GM12865 (cell line): Measurements from ENCODE around the gene ANO7.
"Not testable (repeated sequence)": the region's sequence is repeated elsewhere in the genome, so short reads cannot be mapped to it uniquely, and the experiment has no call there.

ENCODE experiments used
- DNase-seq: peaks from one replicate; pipeline ENCODE4 v3.0.0; 2010; ENCODE audit warnings: low read depth
- H3K4me3 ChIP-seq: 2 replicates; pipeline ENCODE4 v1.5.1; 2011; ENCODE audit warnings: mild to moderate bottlenecking, low read depth, low read length, control low read depth
- CTCF ChIP-seq: IDR thresholded peaks from 2 replicates; pipeline ENCODE4 v1.5.1; 2011; ENCODE audit warnings: low read length, control low read depth, low read depth, inconsistent platforms; ENCODE audit not compliant: insufficient read depth; ENCODE audit errors: missing control alignments

The ANO7 gene

GRCh38 chr2:241195506-241196130 is 7.1 kb downstream of the ANO7 start:
- TF ChIP-seq CTCF: no peak
- H3K4me3 ChIP-seq: no peak overlapping the region
- no peak for DNase-seq

GRCh38 chr2:241197246-241197645 is 8.8 kb downstream of the ANO7 start:
- not testable (repeated sequence) for H3K4me3 ChIP-seq, DNase-seq

GRCh38 chr2:241197947-241198346 is 9.5 kb downstream of the ANO7 start:
- TF ChIP-seq CTCF: no peak
- H3K4me3 ChIP-seq: no peak overlapping the region
- no peak for DNase-seq

- no peak for DNase-seq
- no peak for TF ChIP-seq CTCF
Measured at GRCh38 chr2:241198381-241199279, 10.2 kb downstream of the ANO7 start.

GRCh38 chr2:241199286-241199685 is 10.8 kb downstream of the ANO7 start:
- H3K4me3 ChIP-seq: no peak overlapping the region
- no peak for TF ChIP-seq CTCF

More at GRCh38 chr2:241198381-241199279, 10.2 kb downstream of the ANO7 start:
- H3K4me3 ChIP-seq: no peak overlapping the region

GRCh38 chr2:241199897-241200821 is 11.7 kb downstream of the ANO7 start:
- no peak for DNase-seq
- no peak for TF ChIP-seq CTCF
- H3K4me3 ChIP-seq: no peak overlapping the region

More at GRCh38 chr2:241199286-241199685, 10.8 kb downstream of the ANO7 start:
- no peak for DNase-seq
